ENCODE measurements around the gene PRPF8.
"Not testable (repeated sequence)": the region's sequence is repeated elsewhere in the genome, so short reads cannot be mapped to it uniquely, and the experiment has no call there.

Gene PRPF8

GRCh38 chr17:1686086-1686485 is 1.4 kb upstream of the PRPF8 start:
- no peak for TF ChIP-seq ZNF274 (IDR thresholded peaks at IDR 0.05; ENCODE audit: low read depth, low read length)
- no peak overlapping the region for H3K4me3 ChIP-seq (ENCODE audit: low read length)

GRCh38 chr17:1683459-1683858 is 1.2 kb downstream of the PRPF8 start:
- peak overlapping the region; percentile 79 for H3K4me3 ChIP-seq (ENCODE audit: low read length)
- no peak for TF ChIP-seq ZNF274 (IDR thresholded peaks at IDR 0.05; ENCODE audit: low read depth, low read length)

- TF ChIP-seq ZNF274 (IDR thresholded peaks at IDR 0.05; ENCODE audit: low read depth, low read length) = no peak
- no peak overlapping the region for H3K4me3 ChIP-seq (ENCODE audit: low read length)
Observed at GRCh38 chr17:1676401-1676800, 8.3 kb downstream of the PRPF8 start.

- H3K4me3 ChIP-seq (ENCODE audit: low read length) = no peak overlapping the region
- TF ChIP-seq ZNF274 (IDR thresholded peaks at IDR 0.05; ENCODE audit: low read depth, low read length) = no peak
Observed at GRCh38 chr17:1673041-1673785, 11.5 kb downstream of the PRPF8 start.

GRCh38 chr17:1663934-1664333 is 20.7 kb downstream of the PRPF8 start:
- H3K4me3 ChIP-seq (ENCODE audit: low read length) = not testable (repeated sequence)

GRCh38 chr17:1661045-1661444 is 23.6 kb downstream of the PRPF8 start:
- no peak overlapping the region for H3K4me3 ChIP-seq (ENCODE audit: low read length)
- TF ChIP-seq ZNF274 (IDR thresholded peaks at IDR 0.05; ENCODE audit: low read depth, low read length) = no peak

- no peak for TF ChIP-seq ZNF274 (IDR thresholded peaks at IDR 0.05; ENCODE audit: low read depth, low read length)
- no peak overlapping the region for H3K4me3 ChIP-seq (ENCODE audit: low read length)
Observed at GRCh38 chr17:1658100-1658499, 26.6 kb downstream of the PRPF8 start.

GRCh38 chr17:1653735-1654134 is 30.9 kb downstream of the PRPF8 start:
- H3K4me3 ChIP-seq (ENCODE audit: low read length) = no peak overlapping the region
- TF ChIP-seq ZNF274 (IDR thresholded peaks at IDR 0.05; ENCODE audit: low read depth, low read length) = no peak

GRCh38 chr17:1652794-1653193 is 31.9 kb downstream of the PRPF8 start:
- not testable (repeated sequence) for H3K4me3 ChIP-seq (ENCODE audit: low read length)

GRCh38 chr17:1651559-1651844 is 33.2 kb downstream of the PRPF8 start:
- no peak overlapping the region for H3K4me3 ChIP-seq (ENCODE audit: low read length)
- TF ChIP-seq ZNF274 (IDR thresholded peaks at IDR 0.05; ENCODE audit: low read depth, low read length) = no peak

GRCh38 chr17:1650731-1651558 is 33.7 kb downstream of the PRPF8 start:
- no peak for TF ChIP-seq ZNF274 (IDR thresholded peaks at IDR 0.05; ENCODE audit: low read depth, low read length)
- H3K4me3 ChIP-seq (ENCODE audit: low read length) = no peak overlapping the region

- TF ChIP-seq ZNF274 (IDR thresholded peaks at IDR 0.05; ENCODE audit: low read depth, low read length) = no peak
- H3K4me3 ChIP-seq (ENCODE audit: low read length) = peak within 1 kb of the TSS; percentile 55; the same call in 1 of the 2 replicates
Observed at GRCh38 chr17:1649844-1650501, 34.7 kb downstream of the PRPF8 start, which contains the start of gene RILP. Gene RILP (minus strand): TSS chr17:1649866. CDS start chr17:1649804, 62 bp downstream.

- H3K4me3 ChIP-seq (ENCODE audit: low read length) = peak overlapping the region; percentile 55; the same call in 1 of the 2 replicates
- no peak for TF ChIP-seq ZNF274 (IDR thresholded peaks at IDR 0.05; ENCODE audit: low read depth, low read length)
Observed at GRCh38 chr17:1648963-1649843, 35.5 kb downstream of the PRPF8 start.

Measured in GM08714 (cell line).